Activated naive CD8-positive, alpha-beta T cell treated with anti-CD3 and anti-CD28 coated beads, Interleukin-2, amount 10 ng/mL, durations not matched to agents 7 days and 5 days (primary cell): ENCODE data around the gene PAOX. TPM values are rescaled to one million over a fixed set of nuclear protein-coding genes. Genes with fewer than 3 reads are reported as not detected.
"Not testable (repeated sequence)": the region's sequence is repeated elsewhere in the genome, so short reads cannot be mapped to it uniquely, and the experiment has no call there.

Experiments used
- ATAC-seq: fragments of 150-1000 bp; cut with Tn5 transposase; one replicate; pipeline ENCODE4 v1.10.0; 2021; ENCODE audit warnings: low read depth, moderate library complexity
- POLR2A ChIA-PET: fragments of 350-600 bp; sonication (Branson Sonifier 250); formaldehyde crosslinking; loops from one replicate; lab custom pipeline; 2021; ENCODE audit warnings: antibody characterized with exemption; lab: Charles Lee
- DNase-seq: peaks from one replicate; pipeline ENCODE4 v3.0.0; 2021
- H3K27ac Mint-ChIP-seq: one replicate; pipeline ENCODE4 v1.8.0; 2022; ENCODE audit warnings: mild to moderate bottlenecking, mixed read lengths
- H3K27me3 Mint-ChIP-seq: one replicate; pipeline ENCODE4 v1.8.0; 2022; ENCODE audit warnings: mild to moderate bottlenecking, moderate library complexity, mixed read lengths
- H3K36me3 Mint-ChIP-seq: one replicate; pipeline ENCODE4 v1.8.0; 2021; ENCODE audit warnings: mild to moderate bottlenecking, mixed read lengths
- H3K4me1 Mint-ChIP-seq: one replicate; pipeline ENCODE4 v1.8.0; 2021; ENCODE audit warnings: mixed read lengths
- H3K4me3 Mint-ChIP-seq: one replicate; pipeline ENCODE4 v1.8.0; 2022; ENCODE audit warnings: mild to moderate bottlenecking, moderate library complexity, mixed read lengths
- H3K9me3 Mint-ChIP-seq: one replicate; pipeline ENCODE4 v1.8.0; 2021; ENCODE audit warnings: mixed read lengths
- total RNA-seq, 2 experiments: library from RNA; stranded (reverse); gene quantifications; one replicate each; pipeline ENCODE4 v1.2.3, GENCODE V29; 2021

The PAOX gene
- total RNA-seq, 2 experiments from 2014 or later: 7.2 to 9.9 TPM

DNA sequence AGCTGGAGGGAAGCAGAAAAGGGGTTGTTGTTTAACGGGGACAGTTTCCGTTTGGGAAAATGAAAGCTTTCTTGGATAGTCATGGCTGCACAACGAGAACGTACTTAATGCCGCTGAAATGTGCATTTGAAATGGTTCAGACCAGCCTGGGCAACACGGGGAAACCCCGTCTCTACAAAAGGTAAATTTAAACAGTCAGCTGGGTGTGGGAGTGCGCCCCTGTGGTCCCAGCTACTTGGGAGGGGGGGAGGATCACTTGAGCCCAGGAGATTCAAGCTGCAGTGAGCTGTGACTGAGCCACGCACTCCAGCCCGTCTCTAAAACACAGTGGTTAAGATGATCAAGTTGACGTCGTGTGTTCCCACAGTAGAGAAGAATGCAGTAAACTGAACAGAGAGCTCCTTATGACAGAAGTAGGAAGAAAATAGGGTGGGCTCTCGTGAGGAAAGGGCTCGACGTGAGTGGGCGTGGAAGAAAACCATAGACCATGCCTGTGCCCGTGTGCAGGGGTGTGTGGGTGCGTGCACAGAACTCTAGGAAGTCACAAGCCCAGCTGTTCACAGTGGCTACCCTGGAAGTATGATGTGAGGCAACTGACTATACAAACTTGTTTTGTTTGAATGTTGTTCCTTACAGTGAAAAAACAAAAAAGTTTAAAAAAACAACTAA, 17.2 kb upstream of the PAOX start:
- no peak overlapping the region for H3K4me3 Mint-ChIP-seq
- DNase-seq (no peak), ATAC-seq (no peak)
- POLR2A ChIA-PET: no interaction called here
- H3K4me1 Mint-ChIP-seq: peaks cover 1% of the 10 kb centered on the region
- H3K36me3 Mint-ChIP-seq: no peaks in the 10 kb centered on the region
- H3K27me3 Mint-ChIP-seq: no peaks in the 10 kb centered on the region
- no peaks in the 10 kb centered on the region for H3K9me3 Mint-ChIP-seq
- H3K27ac Mint-ChIP-seq: no peak overlapping the region

DNA sequence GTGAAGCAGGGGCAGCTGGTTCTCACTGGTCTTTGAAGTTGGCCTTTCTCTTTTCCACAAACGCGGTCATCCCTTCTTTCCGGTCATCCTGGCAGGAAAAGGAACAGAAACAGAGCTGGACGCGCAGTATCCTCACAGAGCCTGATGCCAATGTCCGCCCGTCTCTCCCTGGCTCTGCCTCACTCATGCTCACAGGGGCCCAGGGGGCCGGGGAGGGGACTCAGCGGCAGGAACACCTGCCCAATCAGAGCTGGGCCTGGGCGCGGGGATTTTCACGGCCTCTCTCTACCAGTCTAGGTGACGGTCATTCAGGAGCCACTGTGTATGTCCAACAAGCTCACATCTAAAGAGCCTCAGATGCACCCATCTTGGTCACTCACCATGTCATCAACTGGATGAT, 16.2 kb upstream of the PAOX start:
- DNase-seq (no peak), ATAC-seq (no peak)
- H3K27me3 Mint-ChIP-seq: no peaks in the 10 kb centered on the region
- no peak overlapping the region for H3K4me3 Mint-ChIP-seq
- H3K36me3 Mint-ChIP-seq: no peaks in the 10 kb centered on the region
- no peak overlapping the region for H3K27ac Mint-ChIP-seq
- H3K4me1 Mint-ChIP-seq: peaks cover 1% of the 10 kb centered on the region
- no peaks in the 10 kb centered on the region for H3K9me3 Mint-ChIP-seq
- POLR2A ChIA-PET: interaction anchor here (1.3 kb wide), 1 partner anchor 11 kb away, joined by 3 read pairs; no protein-coding TSS in a partner anchor

DNA sequence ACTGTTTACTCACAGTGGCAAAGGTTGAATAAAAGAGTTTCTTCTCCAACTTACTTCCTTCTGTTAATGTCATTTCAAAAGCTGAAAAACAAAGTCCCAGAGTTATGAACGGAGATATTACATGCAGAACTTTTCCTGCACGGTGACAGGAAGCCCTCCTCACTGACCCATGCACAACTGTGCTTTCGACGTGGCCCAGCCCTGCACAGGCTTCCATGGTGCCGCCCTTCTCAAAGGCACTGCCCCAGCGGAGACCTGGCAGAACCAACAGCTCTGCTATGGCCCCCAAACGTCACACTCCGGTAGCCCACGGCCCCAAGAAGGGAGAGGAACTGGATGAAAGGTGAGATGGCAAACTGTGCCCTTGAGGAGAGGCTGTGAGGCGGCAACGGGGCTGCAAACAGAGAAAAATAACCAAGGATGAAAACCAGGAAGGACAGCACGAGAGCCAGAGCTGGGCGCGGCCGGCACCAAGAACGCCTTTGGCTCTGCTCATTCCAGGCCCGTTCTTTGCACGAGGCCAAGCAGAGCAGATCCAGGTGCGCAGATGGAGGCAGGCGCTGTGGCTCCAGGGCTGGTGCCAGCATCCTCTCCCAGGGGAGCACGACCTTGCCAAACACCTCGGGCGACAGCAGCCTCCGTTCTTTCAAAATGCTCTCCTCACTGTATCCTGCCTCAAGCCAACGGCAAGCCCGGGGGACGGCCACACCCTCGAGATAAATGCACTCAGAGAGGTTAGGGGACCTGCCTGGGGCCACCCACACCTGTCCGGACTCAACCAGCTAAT, 14.2 kb upstream of the PAOX start:
- Mint-ChIP-seq H3K9me3 (no peaks in the 10 kb centered on the region), H3K4me3 (no peak overlapping the region), H3K27ac (no peak overlapping the region), H3K4me1 (peaks cover 1% of the 10 kb centered on the region), H3K27me3 (no peaks in the 10 kb centered on the region), H3K36me3 (no peaks in the 10 kb centered on the region)
- DNase-seq (no peak), ATAC-seq (no peak)
- POLR2A ChIA-PET: no interaction called here

DNA sequence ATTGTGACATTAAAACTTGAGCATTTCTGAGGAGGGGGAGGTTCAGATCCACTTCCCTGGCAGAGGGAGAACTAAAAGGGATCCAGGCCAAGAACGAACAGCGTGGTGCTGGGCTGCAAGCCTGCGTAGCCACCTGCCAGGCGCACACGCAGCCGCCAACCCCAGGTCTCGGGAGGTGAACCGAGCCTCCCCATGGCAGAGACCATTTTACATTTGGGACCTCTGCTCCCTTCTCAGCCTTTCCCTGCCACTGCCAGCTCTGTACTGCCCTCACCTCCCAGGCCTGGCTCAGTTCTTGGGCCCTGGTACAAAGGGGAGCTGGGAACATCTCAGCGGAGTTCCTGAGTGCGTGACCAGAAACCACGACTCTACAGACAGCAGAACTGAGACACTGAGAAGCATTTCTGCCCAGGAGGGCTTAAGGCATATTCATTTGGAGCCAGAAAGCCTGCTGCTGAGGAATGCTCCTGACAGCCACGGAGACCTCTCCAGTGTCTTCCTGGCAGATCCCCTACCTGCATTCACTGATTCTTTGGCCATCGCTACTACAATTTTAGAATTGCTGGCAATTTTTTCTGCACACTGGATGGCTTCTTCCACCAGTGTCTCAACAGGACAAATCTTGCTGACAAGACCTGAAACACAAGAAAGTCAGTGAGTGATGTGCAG, 13.5 kb upstream of the PAOX start:
- no peak for ATAC-seq
- Mint-ChIP-seq H3K36me3 (peaks cover 2% of the 10 kb centered on the region), H3K27ac (no peak overlapping the region), H3K9me3 (no peaks in the 10 kb centered on the region), H3K4me1 (no peaks in the 10 kb centered on the region), H3K27me3 (no peaks in the 10 kb centered on the region), H3K4me3 (no peak overlapping the region)
- no peak for DNase-seq
- POLR2A ChIA-PET: no interaction called here

DNA sequence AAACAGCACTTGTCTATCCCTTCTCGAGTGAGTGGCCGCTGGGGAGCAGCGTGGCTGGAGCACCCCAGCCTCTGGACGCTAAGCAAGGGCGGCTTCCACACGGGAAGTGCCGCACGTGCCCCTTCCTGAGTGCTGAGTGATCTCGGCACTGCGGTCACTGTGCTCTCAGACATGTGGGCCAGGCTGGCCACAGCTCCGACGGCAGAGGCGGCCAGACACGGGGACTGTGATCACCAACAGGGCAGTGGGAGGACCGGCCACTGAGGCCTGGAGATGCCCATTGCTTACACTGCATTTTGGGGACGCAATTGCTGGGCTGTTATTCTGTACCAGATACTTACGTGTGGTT, 13.0 kb upstream of the PAOX start:
- POLR2A ChIA-PET: no interaction called here
- H3K27ac Mint-ChIP-seq: no peak overlapping the region
- DNase-seq: no peak
- ATAC-seq: no peak
- no peaks in the 10 kb centered on the region for H3K27me3 Mint-ChIP-seq
- H3K36me3 Mint-ChIP-seq: peaks cover 2% of the 10 kb centered on the region
- H3K9me3 Mint-ChIP-seq: no peaks in the 10 kb centered on the region
- no peak overlapping the region for H3K4me3 Mint-ChIP-seq
- no peaks in the 10 kb centered on the region for H3K4me1 Mint-ChIP-seq

DNA sequence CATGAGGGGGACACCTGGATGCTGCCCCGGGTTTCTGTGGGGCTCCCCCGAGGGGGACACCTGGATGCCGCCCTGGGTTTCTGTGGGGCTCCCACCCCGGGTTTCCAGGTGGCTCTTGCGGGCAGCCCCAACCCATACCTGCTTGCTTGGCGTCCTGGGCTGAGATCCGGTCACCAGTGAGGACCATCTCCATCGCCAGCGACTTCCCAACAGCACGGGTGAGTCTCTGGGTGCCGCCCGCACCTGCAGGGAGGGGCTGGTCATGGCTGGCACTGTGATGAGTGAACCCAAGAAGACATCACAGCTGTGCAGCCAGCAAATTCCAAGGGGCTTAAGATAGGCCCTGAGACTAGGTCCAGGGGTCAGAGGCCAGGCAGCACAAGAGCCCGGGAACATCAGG, 12.3 kb upstream of the PAOX start:
- DNase-seq: no peak
- H3K27ac Mint-ChIP-seq: no peak overlapping the region
- H3K9me3 Mint-ChIP-seq: no peaks in the 10 kb centered on the region
- H3K4me1 Mint-ChIP-seq: no peaks in the 10 kb centered on the region
- peaks cover 2% of the 10 kb centered on the region for H3K36me3 Mint-ChIP-seq
- no peak overlapping the region for H3K4me3 Mint-ChIP-seq
- ATAC-seq: no peak
- POLR2A ChIA-PET: no interaction called here
- no peaks in the 10 kb centered on the region for H3K27me3 Mint-ChIP-seq

DNA sequence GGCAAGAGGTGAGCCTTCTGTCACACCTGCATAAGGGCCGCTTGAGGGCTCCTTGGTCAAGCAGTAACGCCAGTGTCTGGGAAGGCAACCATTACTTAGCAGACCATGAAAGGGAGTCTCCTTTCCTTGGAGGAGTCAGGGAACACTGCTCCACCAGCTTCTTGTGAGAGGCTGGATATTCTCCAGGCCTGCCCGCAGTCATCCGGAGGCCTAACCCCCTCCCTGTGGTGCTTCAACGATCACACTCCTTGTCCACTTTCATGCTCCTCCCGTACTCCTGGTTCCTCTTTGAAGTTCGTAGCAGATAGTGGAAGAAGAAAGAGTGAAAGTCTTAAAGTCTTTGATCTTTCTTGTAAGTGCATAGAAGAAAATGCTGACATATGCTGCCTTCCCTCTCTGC, 11.6 kb upstream of the PAOX start:
- POLR2A ChIA-PET, ATAC-seq, H3K9me3 Mint-ChIP-seq, H3K27me3 Mint-ChIP-seq, H3K4me3 Mint-ChIP-seq, H3K36me3 Mint-ChIP-seq, DNase-seq, H3K27ac Mint-ChIP-seq, H3K4me1 Mint-ChIP-seq: not testable (repeated sequence)

DNA sequence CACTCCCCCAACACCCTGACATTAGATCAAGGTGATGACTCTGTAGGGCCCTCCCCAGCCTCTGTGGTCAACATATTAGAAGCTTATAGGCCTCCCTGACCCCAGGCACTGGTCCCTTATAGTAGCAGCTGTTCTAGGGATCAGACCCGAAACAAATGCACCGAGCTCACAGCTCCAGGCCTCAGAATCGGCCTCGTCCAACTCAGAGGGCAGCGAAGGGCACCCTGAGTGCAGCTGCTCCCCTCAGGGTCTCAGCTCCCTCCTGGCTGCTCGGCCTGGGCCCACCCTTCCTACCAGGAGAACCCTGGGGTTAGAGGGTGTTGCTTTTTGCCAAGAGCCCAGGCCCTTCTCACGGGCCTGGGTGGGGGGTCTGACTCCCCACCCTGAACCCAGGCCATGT, 10.9 kb upstream of the PAOX start:
- Mint-ChIP-seq H3K4me3 (no peak overlapping the region), H3K27ac (no peak overlapping the region), H3K27me3 (no peaks in the 10 kb centered on the region), H3K9me3 (no peaks in the 10 kb centered on the region), H3K36me3 (peaks cover 2% of the 10 kb centered on the region), H3K4me1 (peaks cover 2% of the 10 kb centered on the region)
- POLR2A ChIA-PET: no interaction called here
- ATAC-seq (no peak), DNase-seq (no peak)

DNA sequence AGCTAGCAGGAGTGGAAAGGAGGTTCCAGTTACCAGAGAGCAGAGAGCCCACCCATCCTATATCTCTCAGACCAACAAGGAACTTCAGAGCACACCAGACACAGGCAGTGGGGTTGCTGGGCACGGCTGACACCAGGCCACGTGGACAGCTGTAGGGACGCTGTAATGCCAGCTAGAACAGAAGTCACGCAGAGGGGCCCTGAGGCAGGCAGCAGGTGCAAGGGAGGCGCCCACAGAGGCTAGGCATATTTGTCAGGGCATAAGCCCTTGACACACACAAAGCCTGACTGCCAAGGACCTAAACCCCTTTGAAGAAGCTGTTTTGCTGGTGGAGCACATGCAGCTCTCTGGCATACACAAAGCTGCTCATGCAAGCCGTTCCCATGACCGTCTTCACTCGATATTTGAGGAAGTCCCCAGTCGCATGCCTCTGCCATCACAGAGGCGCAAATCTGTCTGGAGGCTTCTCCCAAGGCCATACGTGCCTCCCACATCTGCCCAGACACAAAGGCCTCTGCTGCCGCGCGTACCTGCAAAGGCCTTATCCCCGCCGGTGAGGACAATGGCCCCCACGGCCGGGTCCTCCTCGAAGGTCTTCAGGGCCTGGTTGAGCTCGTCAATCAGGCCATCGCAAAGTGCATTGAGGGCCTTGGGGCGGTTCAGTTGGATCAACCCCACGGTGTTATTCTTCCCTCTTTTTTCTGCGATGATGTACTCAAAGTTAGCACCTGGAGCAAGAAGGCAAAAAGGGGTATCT, 8.9 kb upstream of the PAOX start:
- peaks cover 4% of the 10 kb centered on the region for H3K27me3 Mint-ChIP-seq
- POLR2A ChIA-PET: no interaction called here
- no peaks in the 10 kb centered on the region for H3K9me3 Mint-ChIP-seq
- H3K36me3 Mint-ChIP-seq: peaks cover 2% of the 10 kb centered on the region
- ATAC-seq: no peak
- DNase-seq: no peak
- no peak overlapping the region for H3K27ac Mint-ChIP-seq
- no peak overlapping the region for H3K4me3 Mint-ChIP-seq
- H3K4me1 Mint-ChIP-seq: peaks cover 8% of the 10 kb centered on the region

DNA sequence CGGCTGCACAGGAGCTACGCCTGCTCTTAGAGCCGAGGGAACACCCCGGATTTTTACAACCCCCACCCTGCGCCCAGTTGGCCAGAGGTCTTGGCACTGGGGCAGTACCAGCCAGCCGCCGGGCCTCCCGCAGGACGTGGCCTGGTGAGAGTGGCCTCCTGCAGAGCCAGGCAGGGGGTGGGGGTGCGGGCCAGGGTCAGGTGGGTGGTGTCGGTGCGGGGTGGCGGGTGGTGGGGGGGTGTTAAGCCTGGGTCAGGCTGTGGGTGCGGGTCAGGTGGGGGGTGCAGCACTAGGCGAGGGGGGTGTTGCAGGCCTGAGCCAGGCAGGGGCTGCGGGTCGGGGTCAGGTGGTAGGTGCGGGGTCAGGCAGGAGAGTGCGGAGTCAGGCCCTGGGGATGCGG, 6.6 kb upstream of the PAOX start:
- H3K9me3 Mint-ChIP-seq: no peaks in the 10 kb centered on the region
- peaks cover 2% of the 10 kb centered on the region for H3K36me3 Mint-ChIP-seq
- peak overlapping the region; percentile 71 for H3K4me3 Mint-ChIP-seq
- DNase-seq (no peak), ATAC-seq (no peak)
- peaks cover 12% of the 10 kb centered on the region for H3K27me3 Mint-ChIP-seq
- POLR2A ChIA-PET: interaction anchor here (1.3 to 1.4 kb wide), 2 partner anchors 15 to 36 kb away, joined by 3 to 4 read pairs; partner anchors contain the start of gene CALY
- no peak overlapping the region for H3K27ac Mint-ChIP-seq
- H3K4me1 Mint-ChIP-seq: peaks cover 8% of the 10 kb centered on the region

DNA sequence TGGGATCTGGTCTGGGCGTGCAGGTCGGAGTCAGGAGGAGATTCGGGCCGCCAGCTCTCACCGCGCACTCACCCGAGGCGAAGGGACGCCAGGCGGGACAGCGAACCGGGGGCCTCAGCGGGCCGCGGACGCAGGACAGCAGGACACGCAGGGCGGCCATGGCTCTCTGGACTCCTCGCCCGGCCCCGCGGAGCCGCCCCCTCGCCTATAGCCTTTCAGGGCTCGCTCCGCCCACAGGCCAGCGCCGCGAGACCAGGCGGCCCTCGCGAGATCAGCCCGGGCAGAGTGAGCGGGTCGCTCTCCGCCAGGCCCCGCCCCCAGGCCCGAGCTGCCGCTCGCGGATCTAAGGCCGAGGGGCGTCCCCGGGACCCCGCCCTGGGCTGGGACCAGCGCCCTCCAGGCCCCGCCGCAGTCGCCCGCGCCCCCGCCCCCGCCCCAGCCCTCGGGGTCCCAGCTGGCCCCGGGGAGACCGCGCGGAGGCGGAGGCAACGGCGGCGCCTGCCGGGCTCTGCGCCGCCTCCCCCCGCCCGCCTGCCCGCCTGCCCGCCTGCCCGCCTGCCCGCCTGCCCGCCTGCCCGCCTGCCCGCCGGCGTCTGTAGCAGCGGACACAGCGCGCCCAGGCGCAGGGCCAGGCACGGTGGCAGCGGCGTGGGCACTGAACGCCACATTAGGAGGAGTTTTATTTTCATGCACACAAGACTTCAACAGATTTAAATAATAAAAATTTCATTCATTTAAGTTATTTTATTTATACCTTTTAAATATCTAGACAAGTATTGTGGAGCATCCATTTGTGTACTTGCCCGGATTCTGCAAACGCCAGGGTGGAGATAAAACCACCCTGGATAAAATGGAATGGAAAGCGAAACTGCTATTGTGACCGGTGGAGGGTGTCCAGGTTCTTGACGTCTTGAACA, 5.6 kb upstream of the PAOX start, which contains the start of gene ECHS1:
TSS of gene ECHS1 (minus strand) at position 181 of the 917 bp plus-strand sequence. CDS start at position 160, 21 bp downstream.
- Mint-ChIP-seq H3K27ac (peak within 1 kb of the TSS; percentile 82), H3K4me3 (peak within 1 kb of the TSS; percentile 88), H3K4me1 (peaks cover 8% of the 10 kb centered on the region), H3K36me3 (peaks cover 2% of the 10 kb centered on the region), H3K9me3 (no peaks in the 10 kb centered on the region), H3K27me3 (peaks cover 12% of the 10 kb centered on the region)
- DNase-seq: peak; percentile 99
- POLR2A ChIA-PET: interaction anchor here (0.6 to 1.5 kb wide), 8 partner anchors 10 to 53 kb away, joined by 3 to 10 read pairs (median 3); partner anchors contain the start of gene CALY
- ATAC-seq: peak; percentile 97

DNA sequence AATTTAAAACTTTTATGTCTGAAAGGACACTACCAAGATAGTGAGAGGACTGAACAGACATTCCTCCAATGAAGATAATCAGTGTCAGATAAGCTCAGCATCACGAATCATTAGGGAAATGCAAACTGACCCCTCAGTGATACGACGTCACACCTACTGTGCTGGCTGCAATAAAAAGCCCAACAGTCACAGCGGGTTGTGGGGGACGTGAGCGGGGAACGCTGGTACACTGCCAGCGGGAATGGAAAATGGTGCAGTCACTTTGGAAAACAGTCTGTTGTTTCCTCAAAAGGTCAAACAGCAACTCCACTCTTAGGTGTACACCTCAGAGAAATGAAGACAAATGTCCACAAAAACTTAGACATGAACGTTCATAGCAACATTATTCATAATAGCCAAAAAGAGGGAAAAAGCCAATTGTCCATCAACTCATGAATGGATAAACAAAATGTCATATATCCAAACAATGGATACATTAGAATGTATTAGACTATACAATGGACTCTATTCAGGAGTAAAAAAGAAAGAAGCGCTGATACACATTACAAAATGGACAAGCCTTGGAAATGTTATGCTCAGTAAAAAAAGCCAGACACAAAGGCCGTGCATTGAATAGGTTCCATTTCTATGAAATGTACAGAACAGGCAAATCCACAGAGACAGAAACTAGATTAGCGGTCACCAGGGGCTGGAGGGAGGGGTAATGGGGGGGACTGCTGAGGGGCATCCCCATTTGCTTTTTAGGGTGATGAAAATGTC, 3.5 kb upstream of the PAOX start:
- no peak for DNase-seq
- Mint-ChIP-seq H3K4me3 (no peak overlapping the region), H3K4me1 (peaks cover 8% of the 10 kb centered on the region), H3K36me3 (peaks cover 1% of the 10 kb centered on the region), H3K9me3 (no peaks in the 10 kb centered on the region), H3K27me3 (peaks cover 12% of the 10 kb centered on the region), H3K27ac (no peak overlapping the region)
- no peak for ATAC-seq
- POLR2A ChIA-PET: no interaction called here
